Measurements from ENCODE around the gene MAP2K5. TPM values are rescaled to one million over a fixed set of nuclear protein-coding genes. Genes with fewer than 3 reads are reported as not detected.

MAP2K5 gene
- total RNA-seq, 1 donor from 2014 or later, result 29.8 TPM

DNA sequence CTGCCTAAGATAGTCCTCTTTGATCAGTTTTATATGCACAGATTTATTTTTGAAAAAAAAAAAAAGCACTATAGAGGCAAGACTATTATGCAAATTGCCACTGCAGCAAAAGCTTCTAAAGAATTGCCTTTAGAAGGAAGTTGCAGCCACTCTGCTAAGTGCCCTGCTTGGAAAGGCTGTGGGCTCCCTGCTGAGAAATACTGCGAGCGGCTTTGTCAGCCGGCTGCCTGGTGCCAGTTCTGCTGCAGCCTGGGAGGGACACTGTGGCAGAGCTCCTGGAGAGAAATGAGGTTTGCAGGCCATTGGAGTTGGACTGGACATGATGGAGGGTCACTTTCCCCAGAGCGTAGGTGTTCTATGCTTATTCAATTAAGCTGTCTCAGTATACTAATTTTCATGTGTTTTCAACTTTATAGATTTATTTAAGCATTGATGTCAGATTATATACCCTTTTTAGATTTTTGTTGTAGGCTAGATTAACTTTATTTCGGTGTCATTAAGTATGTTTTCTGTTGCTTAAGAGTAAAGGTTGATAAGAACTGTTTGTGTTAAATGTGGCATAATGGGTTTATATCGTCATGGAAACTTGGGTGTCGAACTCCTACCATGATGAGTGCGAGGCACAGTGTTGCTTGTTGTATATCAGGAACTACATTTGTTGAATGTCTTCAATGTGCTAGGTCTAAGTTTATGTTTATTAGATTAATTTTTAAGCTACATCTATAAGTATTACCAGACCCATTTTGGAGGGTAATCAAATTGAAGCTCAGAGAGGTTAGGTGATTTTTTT is 6.6 kb downstream of the MAP2K5 start:
- Mint-ChIP-seq H3K4me3 (no peak overlapping the region), H3K27ac (no peak overlapping the region), H3K9me3 (no peaks in the 10 kb centered on the region), H3K4me1 (peaks cover 16% of the 10 kb centered on the region), H3K27me3 (ENCODE audit: low read depth) (no peaks in the 10 kb centered on the region), H3K36me3 (peaks cover 10% of the 10 kb centered on the region)
- TF ChIP-seq, protein P1, sequence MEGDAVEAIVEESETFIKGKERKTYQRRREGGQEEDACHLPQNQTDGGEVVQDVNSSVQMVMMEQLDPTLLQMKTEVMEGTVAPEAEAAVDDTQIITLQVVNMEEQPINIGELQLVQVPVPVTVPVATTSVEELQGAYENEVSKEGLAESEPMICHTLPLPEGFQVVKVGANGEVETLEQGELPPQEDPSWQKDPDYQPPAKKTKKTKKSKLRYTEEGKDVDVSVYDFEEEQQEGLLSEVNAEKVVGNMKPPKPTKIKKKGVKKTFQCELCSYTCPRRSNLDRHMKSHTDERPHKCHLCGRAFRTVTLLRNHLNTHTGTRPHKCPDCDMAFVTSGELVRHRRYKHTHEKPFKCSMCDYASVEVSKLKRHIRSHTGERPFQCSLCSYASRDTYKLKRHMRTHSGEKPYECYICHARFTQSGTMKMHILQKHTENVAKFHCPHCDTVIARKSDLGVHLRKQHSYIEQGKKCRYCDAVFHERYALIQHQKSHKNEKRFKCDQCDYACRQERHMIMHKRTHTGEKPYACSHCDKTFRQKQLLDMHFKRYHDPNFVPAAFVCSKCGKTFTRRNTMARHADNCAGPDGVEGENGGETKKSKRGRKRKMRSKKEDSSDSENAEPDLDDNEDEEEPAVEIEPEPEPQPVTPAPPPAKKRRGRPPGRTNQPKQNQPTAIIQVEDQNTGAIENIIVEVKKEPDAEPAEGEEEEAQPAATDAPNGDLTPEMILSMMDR (IDR thresholded peaks at IDR 0.05; ENCODE audit: unreplicated experiment), result no peak
- no peak for DNase-seq (ENCODE audit: low spot score in 2 of 2, unreplicated experiment in 2 of 2)

DNA sequence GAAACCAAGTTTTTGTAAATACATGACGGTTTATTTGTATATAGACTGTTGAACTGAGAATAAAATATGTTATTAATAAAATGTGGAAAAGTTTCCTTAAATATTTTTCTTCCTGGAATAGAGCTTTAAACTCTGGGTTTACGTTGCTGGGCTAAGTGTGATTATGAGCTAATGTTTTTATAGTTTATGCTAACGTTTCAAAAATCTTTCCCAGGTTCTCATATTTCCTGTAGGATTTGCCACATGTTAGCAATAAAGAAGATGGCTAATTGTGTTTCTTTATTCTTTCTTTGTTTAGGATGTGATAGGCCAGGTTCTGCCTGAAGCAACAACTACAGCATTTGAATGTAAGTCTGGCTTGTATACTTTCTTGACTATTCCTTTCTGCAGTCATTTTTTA is 7.2 kb downstream of the MAP2K5 start:
- Mint-ChIP-seq H3K27me3 (ENCODE audit: low read depth) (no peaks in the 10 kb centered on the region), H3K27ac (no peak overlapping the region), H3K36me3 (peaks cover 12% of the 10 kb centered on the region), H3K4me3 (no peak overlapping the region), H3K9me3 (no peaks in the 10 kb centered on the region), H3K4me1 (peaks cover 10% of the 10 kb centered on the region)
- TF ChIP-seq, protein P1 (IDR thresholded peaks at IDR 0.05; ENCODE audit: unreplicated experiment), result no peak
- no peak for DNase-seq (ENCODE audit: low spot score in 2 of 2, unreplicated experiment in 2 of 2)

DNA sequence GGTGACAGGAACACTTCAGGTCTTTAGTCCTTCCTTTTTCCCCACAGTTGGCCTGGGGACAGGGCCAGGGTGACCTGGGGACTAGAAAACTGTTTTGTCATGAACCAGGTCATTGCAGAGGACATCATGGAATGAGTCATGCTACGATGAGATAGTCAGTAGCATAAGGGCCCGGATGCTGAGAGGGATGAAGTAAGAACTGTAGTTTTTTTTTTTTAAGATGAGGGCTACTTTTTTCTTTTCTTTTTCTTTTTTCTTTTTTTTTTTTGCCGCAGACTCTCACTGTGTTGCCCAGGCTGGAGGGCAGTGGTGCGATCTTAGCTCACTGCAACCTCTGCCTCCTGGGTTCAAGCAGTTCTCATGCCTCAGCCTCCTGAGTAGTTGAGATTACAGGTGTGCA is 8.0 kb downstream of the MAP2K5 start:
- no peak for DNase-seq (ENCODE audit: low spot score in 2 of 2, unreplicated experiment in 2 of 2)
- Mint-ChIP-seq H3K36me3 (peaks cover 18% of the 10 kb centered on the region), H3K4me3 (no peak overlapping the region), H3K27ac (no peak overlapping the region), H3K9me3 (no peaks in the 10 kb centered on the region), H3K27me3 (ENCODE audit: low read depth) (no peaks in the 10 kb centered on the region), H3K4me1 (peaks cover 7% of the 10 kb centered on the region)
- TF ChIP-seq, protein P1 (IDR thresholded peaks at IDR 0.05; ENCODE audit: unreplicated experiment), result no peak

DNA sequence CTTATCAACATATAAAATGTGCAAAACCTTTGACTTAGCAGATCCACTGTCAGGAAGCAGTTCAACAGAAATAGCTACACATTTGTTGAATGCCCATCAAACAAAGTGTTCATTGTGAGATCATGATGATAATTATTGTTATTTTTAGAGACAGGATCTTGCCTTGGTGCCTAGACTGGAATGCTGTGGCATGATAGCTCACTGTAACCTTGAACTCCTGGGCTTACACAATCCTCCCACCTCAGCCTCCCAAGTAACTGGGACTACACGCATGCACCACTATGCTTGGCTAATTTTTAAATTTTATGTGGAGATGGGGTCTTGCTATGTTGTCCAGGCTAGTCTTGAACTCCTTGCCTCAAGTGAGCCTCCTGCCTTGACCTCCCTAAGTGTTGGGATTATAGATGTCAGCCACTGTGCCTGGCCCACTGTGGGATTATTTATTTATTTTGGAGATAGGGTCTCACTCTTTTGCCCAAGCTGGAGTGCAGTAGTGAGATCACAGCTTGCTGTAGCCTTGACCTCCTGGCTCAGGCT is 8.8 kb downstream of the MAP2K5 start:
- no peak for DNase-seq (ENCODE audit: low spot score in 2 of 2, unreplicated experiment in 2 of 2)
- Mint-ChIP-seq H3K4me1 (peaks cover 7% of the 10 kb centered on the region), H3K4me3 (no peak overlapping the region), H3K27me3 (ENCODE audit: low read depth) (no peaks in the 10 kb centered on the region), H3K36me3 (peaks cover 20% of the 10 kb centered on the region), H3K27ac (no peak overlapping the region), H3K9me3 (no peaks in the 10 kb centered on the region)
- TF ChIP-seq, protein P1 (IDR thresholded peaks at IDR 0.05; ENCODE audit: unreplicated experiment), result no peak

DNA sequence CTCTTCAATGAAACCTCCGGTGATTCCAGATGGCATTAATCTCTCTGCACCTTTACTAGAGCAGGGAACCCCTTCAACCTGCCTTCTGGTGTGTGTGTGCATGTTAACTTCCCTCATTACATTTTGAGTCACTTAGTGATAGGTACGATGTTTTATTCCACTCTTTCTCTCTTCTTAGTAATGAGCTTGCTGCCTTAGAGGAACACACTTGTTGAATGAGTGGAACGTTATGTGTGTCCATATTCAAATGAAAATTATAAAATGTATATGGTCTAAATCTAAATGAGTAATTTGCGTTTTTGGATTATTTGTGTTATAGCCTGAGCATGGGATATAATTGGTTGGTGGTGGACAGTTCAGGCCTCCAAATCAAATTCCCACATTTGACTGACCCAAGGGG is 12.1 kb downstream of the MAP2K5 start:
- H3K4me3 Mint-ChIP-seq, result no peak overlapping the region
- TF ChIP-seq, protein P1 (IDR thresholded peaks at IDR 0.05; ENCODE audit: unreplicated experiment), result no peak
- peaks cover 3% of the 10 kb centered on the region for H3K4me1 Mint-ChIP-seq
- H3K36me3 Mint-ChIP-seq, result peaks cover 45% of the 10 kb centered on the region
- H3K9me3 Mint-ChIP-seq, result peaks cover 15% of the 10 kb centered on the region
- no peak for DNase-seq (ENCODE audit: low spot score in 2 of 2, unreplicated experiment in 2 of 2)
- no peaks in the 10 kb centered on the region for H3K27me3 Mint-ChIP-seq (ENCODE audit: low read depth)
- H3K27ac Mint-ChIP-seq, result no peak overlapping the region
